HG03103 (cell line): ENCODE results near the gene FAM83F.
A peak's percentile ranks its signal among the peaks of the same experiment; 100 is the strongest.

Experiments used
- ATAC-seq: cut with Tn5 transposase; IDR thresholded peaks from one replicate; pipeline ENCODE4 v1.9.1; 2021; ENCODE audit warnings: low read depth; ENCODE audit not compliant: unreplicated experiment

The FAM83F gene

DNA sequence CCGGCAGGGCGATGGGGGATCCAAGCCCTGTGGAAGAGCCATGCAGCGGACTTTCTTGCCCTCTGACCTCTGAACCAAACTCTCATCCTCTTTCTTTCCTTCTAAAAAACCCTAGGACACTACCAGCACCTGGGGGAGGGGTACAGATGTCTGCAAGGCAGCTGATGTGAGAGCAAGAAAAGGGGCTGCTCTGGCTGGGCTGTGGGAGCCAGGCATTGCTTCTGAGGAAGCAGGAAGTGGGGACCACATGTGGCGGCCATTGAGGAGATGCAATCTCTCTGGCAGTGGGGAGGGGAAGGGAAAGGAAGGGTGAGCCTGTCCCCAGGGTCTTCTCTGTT, 36.0 kb downstream of the FAM83F start:
- ATAC-seq: no peak

DNA sequence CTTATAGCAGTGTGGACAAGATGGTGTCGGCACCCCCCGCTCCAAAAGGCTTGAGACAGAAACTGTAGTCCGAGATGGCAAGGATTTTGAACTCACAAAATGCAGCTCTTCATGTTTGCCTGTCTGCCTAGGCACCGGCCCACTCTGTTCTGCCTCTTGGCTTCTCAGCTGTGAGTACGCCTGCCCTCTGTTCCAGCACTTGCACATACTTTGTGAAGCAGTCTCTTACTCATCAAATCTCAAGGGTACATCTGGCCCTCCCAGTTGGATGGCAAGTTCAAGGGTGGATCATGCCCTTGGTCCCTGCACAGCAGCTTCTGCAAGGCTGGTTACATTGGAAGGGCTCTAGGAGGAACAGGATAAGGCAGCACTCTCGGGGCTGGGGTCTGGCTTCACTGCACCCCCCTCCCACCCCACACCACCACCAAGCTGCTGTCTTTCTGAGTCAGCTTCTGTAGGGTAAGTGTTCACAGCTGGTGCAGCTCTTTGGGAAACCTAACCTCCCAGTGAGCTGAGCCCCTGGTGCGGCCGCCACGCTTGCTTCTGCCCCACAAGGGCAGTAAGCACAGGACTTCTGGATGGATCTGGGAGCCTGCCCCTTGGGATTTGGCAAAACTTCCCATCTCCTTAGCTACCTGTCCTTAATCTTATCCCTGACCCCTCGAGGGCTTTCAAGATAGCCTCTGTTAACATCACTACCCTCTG, 37.2 kb downstream of the FAM83F start:
- no peak for ATAC-seq

DNA sequence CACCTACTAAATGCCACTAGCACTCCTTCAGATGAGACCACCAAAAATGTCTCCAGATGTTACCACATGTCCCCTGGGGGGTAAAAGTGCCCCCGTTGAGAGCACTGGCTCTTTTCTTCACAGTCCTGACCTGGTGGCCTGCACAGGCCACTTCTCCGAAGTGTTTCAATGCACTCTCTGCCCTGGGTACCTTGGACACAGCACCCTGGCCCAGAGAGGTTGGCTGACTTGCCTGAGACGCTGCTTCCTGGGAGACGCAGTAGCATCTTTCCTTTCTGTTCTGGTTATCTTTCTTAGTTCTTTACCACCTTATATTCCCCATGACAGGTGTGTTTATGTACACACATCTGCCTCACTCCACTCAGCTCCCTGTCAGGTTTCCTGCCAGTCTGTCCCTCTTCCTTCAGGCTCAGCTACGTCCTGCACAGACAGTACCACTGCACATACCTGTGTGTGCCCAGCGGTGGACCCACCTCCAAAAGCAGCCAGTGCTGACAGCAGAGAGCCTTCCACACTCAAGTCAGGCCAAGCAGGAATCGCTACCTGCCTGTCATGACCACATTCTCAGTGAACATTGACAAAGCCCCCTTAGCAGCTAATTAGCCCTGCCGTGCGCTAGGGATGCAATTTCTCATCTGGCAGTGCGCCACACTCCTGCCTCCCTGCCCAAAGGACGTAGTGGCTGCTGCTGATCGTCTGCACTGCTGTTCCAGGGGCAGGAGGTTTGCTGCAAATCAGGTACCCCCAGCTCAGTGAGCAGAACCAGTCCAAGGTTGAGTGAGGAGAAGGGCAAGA, 39.0 kb downstream of the FAM83F start:
- no peak for ATAC-seq

GRCh38 chr22:40035351-40035750, 40.6 kb downstream of the FAM83F start:
- no peak for ATAC-seq

- ATAC-seq: no peak
Observed at GRCh38 chr22:40036126-40036525, 41.4 kb downstream of the FAM83F start.

DNA sequence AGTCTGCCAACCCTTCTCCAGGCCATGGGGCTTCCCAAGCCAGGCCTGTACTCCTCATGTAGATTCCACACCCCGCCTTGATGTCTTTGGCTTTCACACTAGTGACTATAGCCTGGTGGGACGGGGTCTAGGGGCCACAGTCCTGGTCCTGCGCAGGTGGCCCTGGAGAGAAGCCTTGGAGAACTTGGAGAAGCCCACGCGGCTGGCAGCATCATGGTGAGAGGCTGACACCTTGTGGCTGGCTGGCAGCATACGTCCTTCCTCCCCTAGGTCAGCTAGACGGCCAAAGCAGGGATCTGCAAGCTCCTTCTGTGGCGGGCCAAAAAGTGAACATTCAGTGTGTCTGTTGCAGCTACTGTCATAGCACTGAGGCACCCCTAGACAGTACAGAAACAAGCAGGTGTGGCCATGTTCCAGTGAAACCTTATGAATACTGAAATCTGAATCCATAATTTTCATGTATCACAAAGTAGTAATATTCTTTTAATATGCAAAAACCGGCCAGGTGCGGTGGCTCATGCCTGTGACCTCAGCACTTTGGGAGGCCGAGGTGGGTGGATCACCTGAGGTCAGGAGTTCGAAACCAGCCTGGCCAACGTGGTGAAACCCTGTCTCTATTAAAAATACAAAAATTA, 42.0 kb downstream of the FAM83F start:
- no peak for ATAC-seq

DNA sequence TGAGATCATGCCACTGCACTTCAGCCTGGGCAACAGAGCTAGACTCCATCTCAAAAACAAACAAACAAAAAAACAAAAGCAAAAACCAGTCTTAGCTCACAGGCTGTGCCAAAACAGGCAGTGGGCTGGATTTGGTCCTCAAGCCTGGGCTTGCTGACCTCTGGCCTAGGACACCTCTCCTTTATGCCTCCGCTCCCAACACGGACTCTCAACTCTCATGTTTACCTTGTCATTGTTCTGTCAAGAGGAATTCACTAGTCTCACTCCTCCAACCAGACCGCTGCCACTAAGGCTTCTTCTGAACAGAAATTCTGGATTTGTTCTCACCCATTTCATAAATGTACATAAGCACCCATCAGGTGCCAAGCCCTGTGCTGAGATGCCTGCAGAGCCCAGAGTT, 42.6 kb downstream of the FAM83F start:
- no peak for ATAC-seq

GRCh38 chr22:40039482-40040115, 44.8 kb downstream of the FAM83F start:
- ATAC-seq: no peak

DNA sequence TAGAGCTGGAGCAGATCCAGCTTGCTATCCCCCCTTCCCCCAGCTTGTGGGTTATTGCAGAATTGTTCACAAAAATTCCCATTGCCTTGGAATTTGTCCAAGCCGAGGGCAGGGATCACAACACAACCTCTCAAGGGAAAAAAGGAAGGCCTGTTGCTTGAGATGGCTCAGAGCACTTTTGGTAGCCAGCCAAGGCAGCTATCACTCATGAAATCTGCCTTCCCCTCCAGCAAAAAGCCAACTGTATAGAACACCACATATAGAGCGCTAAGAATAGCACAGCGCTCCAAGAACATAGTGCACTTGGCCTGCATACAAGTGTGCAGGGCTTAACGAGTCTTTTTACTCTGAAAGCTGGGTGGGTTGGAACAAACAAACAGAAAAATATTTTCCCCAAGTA, 46.2 kb downstream of the FAM83F start:
- no peak for ATAC-seq

GRCh38 chr22:40041366-40042137, 46.8 kb downstream of the FAM83F start:
- no peak for ATAC-seq

DNA sequence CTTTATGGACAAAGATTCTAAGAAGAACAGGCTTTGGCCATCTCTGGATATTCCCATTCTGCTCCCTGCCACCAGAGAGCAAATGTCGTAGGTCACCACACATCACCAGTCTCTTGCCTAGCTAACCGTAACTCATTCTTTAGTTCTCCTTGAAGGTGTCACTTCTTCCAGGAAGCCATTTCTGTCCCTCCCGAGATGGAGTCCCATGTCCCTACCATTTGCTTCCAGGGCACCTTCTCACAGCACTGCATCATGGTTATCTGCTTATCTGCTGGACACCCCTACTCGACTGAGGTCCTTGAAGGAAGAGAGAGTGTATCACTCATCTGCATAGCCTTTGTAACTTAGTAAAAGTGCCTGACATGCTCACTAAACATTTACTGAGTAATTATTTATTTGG, 47.6 kb downstream of the FAM83F start:
- no peak for ATAC-seq

GRCh38 chr22:40043081-40043480, 48.3 kb downstream of the FAM83F start:
- ATAC-seq: no peak

DNA sequence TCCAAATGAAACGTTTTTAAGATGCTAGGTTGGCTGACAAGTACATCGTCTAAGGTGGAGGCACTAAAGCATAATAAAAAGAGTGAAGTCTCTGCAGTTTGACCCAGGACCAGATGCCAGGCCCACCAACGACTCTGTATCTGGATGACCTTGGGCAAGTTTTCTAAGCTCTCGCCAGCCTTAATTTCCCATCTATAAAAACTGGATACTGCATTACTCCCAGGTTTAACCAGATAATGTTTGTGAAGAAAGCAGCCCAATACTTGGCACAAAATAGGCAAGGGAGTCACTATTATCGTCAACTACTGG, 49.0 kb downstream of the FAM83F start:
- no peak for ATAC-seq

DNA sequence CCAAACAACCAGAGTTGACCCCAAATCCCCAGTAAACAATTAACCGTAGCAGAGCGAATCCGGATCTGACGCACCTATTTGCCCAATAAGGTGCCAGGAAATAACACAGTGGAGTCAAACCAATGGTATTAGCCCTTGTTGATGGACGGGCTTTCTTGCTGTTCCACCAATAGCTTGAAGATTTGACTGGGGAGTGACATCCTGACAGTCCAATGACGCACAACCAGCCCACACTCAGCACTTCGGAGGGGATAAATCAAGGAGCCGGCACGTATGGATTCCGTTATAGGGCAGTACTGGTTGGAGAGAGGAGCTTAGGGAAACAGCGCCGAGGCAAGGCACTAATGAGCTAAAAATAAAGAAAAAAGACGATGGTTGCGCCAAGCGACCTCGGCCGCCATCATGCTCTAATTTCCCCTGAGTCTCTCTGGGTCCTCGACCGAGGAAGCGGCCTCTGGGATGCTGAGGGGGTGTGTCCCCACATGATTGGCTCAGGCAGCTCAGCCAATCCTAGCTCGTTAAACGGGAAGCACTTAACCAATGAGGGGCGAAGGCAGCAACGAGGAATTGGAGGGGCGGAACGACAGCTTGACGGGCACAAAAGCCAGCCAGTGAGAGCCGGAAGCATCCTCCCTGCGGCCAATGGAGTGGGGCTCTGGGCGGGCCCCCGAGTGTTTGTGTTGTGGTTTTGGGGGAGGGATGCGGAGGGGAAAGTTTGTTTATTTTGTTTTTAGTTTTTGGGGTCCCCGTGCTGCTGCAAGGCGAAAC, 49.5 kb downstream of the FAM83F start:
- ATAC-seq: peak; percentile 82

DNA sequence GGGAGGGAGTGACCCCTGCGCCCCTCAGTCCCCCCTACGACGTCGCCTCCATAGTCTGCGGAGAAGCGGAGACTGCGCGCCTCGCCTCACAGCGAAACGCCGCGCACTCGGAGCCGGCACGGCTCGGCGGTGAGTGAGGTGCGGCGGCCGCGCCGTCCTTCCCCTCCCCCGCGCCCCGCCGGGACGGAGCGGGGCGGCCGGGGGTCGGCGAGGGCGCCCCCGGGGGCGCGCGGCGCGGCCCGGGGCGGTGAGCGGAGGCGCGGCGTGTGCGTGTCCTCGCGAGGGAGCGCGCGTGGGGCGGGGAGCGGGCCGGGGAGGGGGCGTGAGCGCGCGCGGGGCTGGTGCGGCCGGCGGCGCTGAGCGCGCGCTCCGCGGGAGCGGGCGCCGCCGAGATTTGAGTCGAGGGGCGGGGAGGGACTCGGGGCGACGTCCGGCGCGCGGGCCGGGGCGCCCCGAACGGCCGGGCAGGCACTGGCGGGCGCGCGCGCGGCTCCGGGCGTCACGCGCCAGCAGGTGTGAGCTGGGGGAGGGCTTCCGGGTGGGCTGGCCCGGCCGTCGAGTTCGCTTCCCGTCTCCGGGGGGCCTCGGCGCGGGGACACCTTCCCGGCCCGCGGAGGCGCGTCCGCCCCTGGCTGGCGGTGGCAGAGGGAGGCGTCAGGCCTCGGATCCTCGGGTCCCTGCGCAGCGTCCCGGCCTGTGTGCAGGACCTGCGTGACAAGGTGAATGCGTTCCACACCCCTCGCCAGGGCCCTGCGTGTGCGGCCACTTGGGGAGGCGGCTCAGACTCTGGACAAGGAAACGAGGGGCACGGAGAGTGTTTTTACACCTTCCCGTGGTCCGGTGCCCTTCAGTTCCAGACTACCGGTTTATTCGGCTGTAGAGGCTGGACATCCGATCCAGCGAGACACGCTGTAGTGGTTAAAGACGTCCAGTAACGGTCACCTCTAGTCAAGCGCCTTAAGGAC, 50.4 kb downstream of the FAM83F start:
- ATAC-seq: no peak

DNA sequence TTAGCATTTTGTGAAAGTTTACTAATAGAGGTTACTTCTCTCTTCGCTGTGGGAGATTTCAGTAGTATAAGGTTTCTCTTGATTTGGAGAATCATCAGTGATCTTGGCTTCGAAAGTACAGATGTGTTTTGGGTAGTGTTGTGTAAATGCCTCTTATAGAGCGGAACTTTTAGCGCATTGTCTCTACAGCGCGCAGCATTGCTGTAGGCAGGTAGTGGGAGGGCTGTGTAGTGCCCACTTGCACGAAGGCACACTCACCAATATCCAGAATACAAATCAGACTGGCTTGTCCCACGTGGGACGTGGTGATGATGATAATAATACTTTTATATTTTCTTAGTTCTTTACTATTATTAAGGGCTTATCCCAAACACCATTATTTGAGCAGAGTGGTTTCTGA, 51.4 kb downstream of the FAM83F start:
- ATAC-seq: no peak

DNA sequence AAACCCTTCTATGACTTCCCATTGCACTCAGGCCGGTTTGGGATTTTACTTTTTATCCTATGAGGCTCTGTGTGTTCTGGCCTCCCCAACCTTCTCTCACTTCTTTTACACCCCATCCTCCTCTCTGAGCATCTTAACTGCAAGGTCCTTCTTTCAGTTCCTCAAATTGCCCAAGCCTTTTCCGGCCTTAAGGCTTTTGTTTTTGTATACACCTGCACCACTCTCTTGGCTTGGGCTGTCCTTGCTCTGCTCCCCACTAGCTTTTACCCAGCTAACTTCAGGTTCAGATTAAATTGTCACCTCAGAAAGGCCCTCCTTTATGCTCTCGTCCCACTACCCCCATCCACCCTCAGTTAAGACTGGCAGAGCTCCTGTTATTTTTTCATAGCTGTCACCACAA, 55.5 kb downstream of the FAM83F start:
- no peak for ATAC-seq

- no peak for ATAC-seq
Observed at GRCh38 chr22:40051322-40051721, 56.6 kb downstream of the FAM83F start.

DNA sequence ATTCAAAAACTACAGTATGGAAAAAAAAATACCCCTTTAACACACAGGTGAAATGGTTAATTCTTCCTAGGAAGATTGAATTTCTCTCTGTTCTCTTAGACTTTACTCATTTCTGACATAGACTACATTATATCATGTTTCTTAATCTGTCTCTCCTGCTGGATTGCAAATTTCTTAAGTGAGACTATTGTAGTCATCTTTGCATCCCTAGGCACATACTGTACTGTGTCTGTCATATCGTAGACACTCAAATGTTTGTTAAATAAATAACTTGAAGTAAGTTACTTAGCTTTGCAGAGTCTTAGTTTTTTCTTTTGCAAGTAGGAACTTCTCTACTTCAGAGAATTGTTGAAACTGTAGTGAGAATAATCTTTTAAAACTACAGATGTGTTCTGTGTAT, 58.7 kb downstream of the FAM83F start:
- no peak for ATAC-seq
